SK-N-SH (cell line): ENCODE results near the gene TMEM184A. TPM values are rescaled to one million over a fixed set of nuclear protein-coding genes. Genes with fewer than 3 reads are reported as not detected.
A peak's percentile ranks its signal among the peaks of the same experiment; 100 is the strongest.

Experiments used
- CTCF ChIA-PET: fragments of 300-600, 350-600 bp; formaldehyde crosslinking; extraction: SDS; loops from one replicate; lab custom pipeline; 2021; lab: Yijun Ruan, JAX
- POLR2A ChIA-PET: fragments of 350-600 bp; sonication (Branson Sonifier 250); formaldehyde crosslinking; extraction: SDS; loops from one replicate; lab custom pipeline; 2020; ENCODE audit warnings: antibody characterized with exemption, inconsistent platforms; lab: Yijun Ruan, JAX
- DNase-seq: peaks from one replicate; pipeline ENCODE4 v3.0.0; 2012
- H2AFZ ChIP-seq: fragments of 200-600 bp; sonication (generic); 2 replicates; pipeline ENCODE4 v1.8.1; 2016; ENCODE audit warnings: antibody characterized with exemption, mild to moderate bottlenecking, low read depth
- H3F3A ChIP-seq: fragments of 200-600 bp; sonication (generic); replicated peaks from 2 replicates; pipeline ENCODE3; 2016; ENCODE audit warnings: antibody characterized with exemption, mild to moderate bottlenecking; ENCODE audit not compliant: insufficient read depth
- H3K27ac ChIP-seq, 2 experiments: fragments of 200-500 bp in 1 of 2; fragments of 200-600 bp in 1 of 2; sonication (Bioruptor generic) in 1 of 2; sonication (generic), shearing (Covaris generic) in 1 of 2; 2 replicates each; pipeline versions ENCODE4 v1.5.1 to v1.6.1; 2014 to 2016; ENCODE audit warnings: low read depth in 2 of 2, inconsistent platforms in 1 of 2, low read length in 1 of 2, mild to moderate bottlenecking in 1 of 2, mixed read lengths in 1 of 2
- H3K27me3 ChIP-seq: fragments of 200-600 bp; sonication (generic), shearing (Covaris generic); 2 replicates; pipeline ENCODE4 v1.6.1; 2016; ENCODE audit warnings: mixed run types; ENCODE audit not compliant: insufficient read depth
- H3K36me3 ChIP-seq, 2 experiments: fragments of 200-500 bp in 1 of 2; fragments of 200-600 bp in 1 of 2; sonication (Bioruptor generic) in 1 of 2; sonication (generic) in 1 of 2; replicated peaks in 1 of 2; 2 replicates each; pipeline versions ENCODE3 to v1.5.1; 2014 to 2016; ENCODE audit warnings: low read length in 1 of 2, mild to moderate bottlenecking in 1 of 2; ENCODE audit not compliant: insufficient read depth in 2 of 2, control insufficient read depth in 1 of 2
- H3K4me1 ChIP-seq, 2 experiments: fragments of 200-500 bp in 1 of 2; fragments of 200-600 bp in 1 of 2; sonication (Bioruptor generic) in 1 of 2; sonication (generic), shearing (Covaris generic) in 1 of 2; 2 replicates each; pipeline versions ENCODE4 v1.5.1 to v1.6.1; 2014 to 2016; ENCODE audit warnings: low read depth in 1 of 2, low read length in 1 of 2, mixed run types in 1 of 2; ENCODE audit not compliant: insufficient read depth in 2 of 2, control insufficient read depth in 1 of 2
- H3K4me2 ChIP-seq: fragments of 200-600 bp; sonication (generic), shearing (Covaris generic); 2 replicates; pipeline ENCODE4 v1.6.1; 2017; ENCODE audit warnings: mixed run types
- H3K4me3 ChIP-seq, 2 experiments: fragments of 200-500 bp in 1 of 2; fragments of 200-600 bp in 1 of 2; sonication (Bioruptor generic) in 1 of 2; sonication (generic), shearing (Covaris generic) in 1 of 2; 2 replicates each; pipeline versions ENCODE4 v1.5.1 to v1.8.1; 2014 to 2016; ENCODE audit warnings: low read depth in 2 of 2, inconsistent platforms in 1 of 2, low read length in 1 of 2, mild to moderate bottlenecking in 1 of 2, mixed read lengths in 1 of 2, moderate library complexity in 1 of 2
- H3K79me2 ChIP-seq: fragments of 200-600 bp; sonication (generic); 2 replicates; pipeline ENCODE4 v1.8.1; 2017; ENCODE audit warnings: mild to moderate bottlenecking; ENCODE audit not compliant: insufficient read depth
- H3K9ac ChIP-seq: fragments of 200-600 bp; sonication (generic); 2 replicates; pipeline ENCODE4 v1.6.1; 2017; ENCODE audit warnings: mixed run types
- H3K9me2 ChIP-seq: fragments of 200-600 bp; sonication (generic); 2 replicates; pipeline ENCODE4 v1.6.1; 2017; ENCODE audit warnings: mixed run types
- H3K9me3 ChIP-seq: fragments of 200-600 bp; sonication (generic); 2 replicates; pipeline ENCODE4 v1.6.1; 2017; ENCODE audit warnings: mixed run types, mild to moderate bottlenecking, moderate library complexity
- H4K20me1 ChIP-seq: fragments of 200-600 bp; sonication (generic); 2 replicates; pipeline ENCODE4 v1.6.1; 2017; ENCODE audit warnings: mild to moderate bottlenecking, mixed run types; ENCODE audit not compliant: insufficient read depth
- CTCF ChIP-seq: fragments of 200-600 bp; sonication (generic); IDR thresholded peaks from 2 replicates; pipeline ENCODE4 v1.6.1; 2017; ENCODE audit warnings: antibody characterized with exemption, mild to moderate bottlenecking, moderate library complexity
- EZH2phosphoT487 ChIP-seq: fragments of 200-600 bp; sonication (generic); IDR thresholded peaks from 2 replicates; pipeline ENCODE4 v1.6.1; 2017; ENCODE audit warnings: low read depth, mixed run types, mild to moderate bottlenecking, antibody characterized with exemption, moderate library complexity, borderline replicate concordance
- FOSL2 ChIP-seq: IDR thresholded peaks from 2 replicates; pipeline ENCODE4 v1.4.0; 2012; ENCODE audit warnings: low read depth, mild to moderate bottlenecking, moderate library complexity, borderline replicate concordance
- GABPA ChIP-seq: IDR thresholded peaks from 2 replicates; pipeline ENCODE4 v1.4.0; 2012; ENCODE audit warnings: low read depth, mild to moderate bottlenecking
- GATA2 ChIP-seq: sonication (generic); formaldehyde crosslinking; IDR thresholded peaks from 2 replicates; pipeline ENCODE4 v1.5.0; 2020; ENCODE audit warnings: mild to moderate bottlenecking, missing genetic modification reagents
- MAX ChIP-seq: IDR thresholded peaks from 2 replicates; pipeline ENCODE4 v1.4.0; 2012; ENCODE audit warnings: low read depth
- MXI1 ChIP-seq: IDR thresholded peaks from 2 replicates; pipeline ENCODE4 v1.6.1; 2012; ENCODE audit warnings: mild to moderate bottlenecking, low read depth, low read length, improper control_type of control experiment
- POLR2AphosphoS5 ChIP-seq: IDR thresholded peaks from 2 replicates; pipeline ENCODE4 v1.6.1; 2012; ENCODE audit warnings: low read depth, low read length
- RXRA ChIP-seq: IDR thresholded peaks from 2 replicates; pipeline ENCODE4 v1.4.0; 2012; ENCODE audit warnings: low read depth, mild to moderate bottlenecking, borderline replicate concordance
- TAF1 ChIP-seq: IDR thresholded peaks from 2 replicates; pipeline ENCODE4 v1.6.1; 2012; ENCODE audit warnings: low read depth, mild to moderate bottlenecking, low read length, moderate library complexity, borderline replicate concordance
- TEAD4 ChIP-seq: IDR thresholded peaks from 2 replicates; pipeline ENCODE4 v1.4.0; 2012; ENCODE audit warnings: mild to moderate bottlenecking, borderline replicate concordance; ENCODE audit not compliant: insufficient read depth
- USF1 ChIP-seq: IDR thresholded peaks from 2 replicates; pipeline ENCODE4 v1.4.0; 2012; ENCODE audit warnings: low read depth, borderline replicate concordance
- YY1 ChIP-seq: IDR thresholded peaks from 2 replicates; pipeline ENCODE4 v1.4.0; 2012; ENCODE audit warnings: low read depth, mild to moderate bottlenecking
- WGBS: methylation state at CpG from one replicate; pipeline ENCODE4 v1.1.6; 2017; ENCODE audit warnings: low lambda C conversion rate; 5-methylcytosine and 5-hydroxymethylcytosine counted together
- polyA plus RNA-seq, 3 experiments: library from polyadenylated mRNA; depleted of rRNA; stranded (reverse); fragments of >200 nt; gene quantifications; 2 replicates each; pipeline ENCODE4 v1.2.3, GENCODE V29; 2012

The TMEM184A gene
- polyA plus RNA-seq, 1 of the 3 experiments (the other 2 are of a cell fraction), result 1.5 TPM

GRCh38 chr7:1550846-1551155, 5.2 kb downstream of the TMEM184A start:
- peak; percentile 33 for DNase-seq
- POLR2A ChIA-PET, result no interaction called here
- no peaks in the 10 kb centered on the region for H3K36me3 ChIP-seq
- H3K9ac ChIP-seq, result no peak overlapping the region
- H3K79me2 ChIP-seq, result no peaks in the 10 kb centered on the region
- CTCF ChIA-PET, result no interaction called here
- no peak overlapping the region for H3K27ac ChIP-seq
- no peaks in the 10 kb centered on the region for H3K9me3 ChIP-seq
- no peaks in the 10 kb centered on the region for H3K27me3 ChIP-seq
- no peak overlapping the region for H2AFZ ChIP-seq
- H3K4me1 ChIP-seq, result peaks cover 8 to 9% of the 10 kb centered on the region in 2 experiments; a peak in 3 of 4 replicates
- H3F3A ChIP-seq, result peaks cover 12% of the 10 kb centered on the region
- no peaks in the 10 kb centered on the region for H4K20me1 ChIP-seq
- H3K4me2 ChIP-seq, result no peak overlapping the region
- H3K4me3 ChIP-seq, result no peak overlapping the region
- H3K9me2 ChIP-seq, result no peaks in the 10 kb centered on the region
- 95% methylated on average over 14 of the region's 17 CpGs for WGBS
- TF ChIP-seq TEAD4 (no peak), TAF1 (no peak), EZH2phosphoT487 (no peak)

- 93% methylated on average over 14 of the region's 42 CpGs for WGBS
- peaks cover 2 to 3% of the 10 kb centered on the region in 2 experiments; a peak in 3 of 4 replicates for H3K4me1 ChIP-seq
- no peaks in the 10 kb centered on the region for H4K20me1 ChIP-seq
- peak; percentile 40 for DNase-seq
- ChIA-PET CTCF (no interaction called here), POLR2A (no interaction called here)
- H3K79me2 ChIP-seq, result no peaks in the 10 kb centered on the region
- H3K27me3 ChIP-seq, result no peaks in the 10 kb centered on the region
- no peaks in the 10 kb centered on the region for H3K9me2 ChIP-seq
- no peaks in the 10 kb centered on the region for H3K36me3 ChIP-seq
- H2AFZ ChIP-seq, result no peak overlapping the region
- TF ChIP-seq FOSL2 (no peak), USF1 (no peak), YY1 (no peak), GATA2 (CRISPR knock-in tag) (no peak), CTCF (no peak), TAF1 (no peak), MAX (no peak), MXI1 (no peak), GABPA (no peak), POLR2AphosphoS5 (no peak), RXRA (no peak)
- H3K4me3 ChIP-seq, result no peak overlapping the region
- H3K27ac ChIP-seq, result no peak overlapping the region
- H3K4me2 ChIP-seq, result no peak overlapping the region
- H3F3A ChIP-seq, result peaks cover 12% of the 10 kb centered on the region
- no peaks in the 10 kb centered on the region for H3K9me3 ChIP-seq
- no peak overlapping the region for H3K9ac ChIP-seq
Measured at GRCh38 chr7:1550005-1550845, 5.8 kb downstream of the TMEM184A start.
